Subcutaneous adipose tissue (tissue), 4 donors: ENCODE measurements around the gene PTPRN2. TPM values are rescaled to one million over a fixed set of nuclear protein-coding genes. Genes with fewer than 3 reads are reported as not detected.

Source experiments
- CTCF ChIP-seq: fragments of 450-650 bp; IDR thresholded peaks from one replicate; pipeline ENCODE4 v1.5.1; 2016; ENCODE audit warnings: low read depth, mild to moderate bottlenecking, control low read depth, antibody characterized with exemption, moderate library complexity
- total RNA-seq, 4 donors: library from RNA; depleted of rRNA; stranded (reverse); fragments of >200 nt; gene quantifications; one replicate each; pipeline ENCODE4 v1.1.0, GENCODE V29; 2016

PTPRN2 gene
- total RNA-seq, 4 donors from 2014 or later, result 2.0 to 4.6 (median 3.7) TPM

DNA sequence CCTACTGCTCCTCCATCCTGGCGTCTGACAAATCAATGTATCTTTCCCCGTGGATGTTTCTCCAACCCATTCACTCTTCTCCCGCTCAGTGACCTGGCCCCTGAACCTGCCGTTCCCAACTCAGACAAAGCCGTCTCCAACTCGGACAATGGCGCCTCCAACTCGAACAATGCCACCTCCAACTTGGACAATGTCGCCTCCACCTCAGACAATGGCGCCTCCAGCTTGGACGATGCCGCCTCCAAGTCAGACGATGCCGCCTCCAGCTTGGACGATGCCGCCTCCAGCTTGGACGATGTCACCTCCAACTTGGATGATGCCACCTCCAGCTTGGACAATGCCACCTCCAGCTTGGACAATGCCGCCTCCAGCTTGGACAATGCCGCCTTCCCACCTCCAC is 642.2 kb downstream of the PTPRN2 start:
- no peak for TF ChIP-seq CTCF

DNA sequence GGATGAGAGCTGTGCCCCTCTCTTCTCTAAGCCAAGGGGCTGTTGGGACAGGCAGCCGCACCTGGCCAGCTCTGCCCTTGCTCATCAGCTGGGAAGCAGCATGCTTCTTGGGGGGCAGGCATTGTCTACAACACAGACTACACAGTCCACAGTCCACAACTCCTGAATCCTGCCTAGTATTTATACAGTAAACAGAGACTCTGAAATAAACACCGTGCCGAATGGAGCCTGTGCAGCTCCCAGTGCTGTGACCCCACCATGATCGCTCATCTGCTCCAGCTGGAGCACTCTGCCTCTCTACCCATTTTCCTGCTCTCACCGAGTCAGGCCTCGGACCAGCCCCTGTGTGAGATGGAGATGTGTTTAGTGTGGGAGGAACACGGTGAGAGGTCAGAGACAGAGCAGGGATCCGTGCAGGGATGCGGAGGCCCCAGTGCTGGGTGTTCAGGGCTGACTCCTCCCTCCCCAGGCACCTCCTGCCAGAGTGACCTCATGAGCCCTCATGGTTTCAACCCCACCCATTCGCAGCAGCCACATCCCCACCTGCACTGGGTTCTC is 642.8 kb downstream of the PTPRN2 start:
- TF ChIP-seq CTCF, result no peak

DNA sequence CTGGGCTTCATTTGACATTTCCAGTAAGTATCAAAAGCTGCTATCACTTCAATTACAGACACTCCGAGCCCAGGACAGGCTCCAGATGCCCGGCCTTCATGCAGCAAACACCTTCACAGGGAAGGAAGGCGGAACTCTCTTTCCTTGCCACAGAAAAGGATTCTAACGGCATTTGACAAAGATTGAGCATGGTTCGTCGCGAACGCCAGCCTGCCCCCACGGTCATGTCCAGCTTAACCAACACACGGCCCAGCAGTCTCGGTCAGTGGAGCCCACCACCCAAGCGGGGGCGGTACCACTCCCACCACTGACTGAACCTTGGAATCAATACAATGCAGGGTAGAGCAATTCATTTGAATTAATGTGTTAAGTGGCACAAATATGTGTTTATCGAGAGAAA is 643.6 kb downstream of the PTPRN2 start:
- no peak for TF ChIP-seq CTCF

GRCh38 chr7:157943561-157943960 is 644.1 kb downstream of the PTPRN2 start:
- no peak for TF ChIP-seq CTCF

DNA sequence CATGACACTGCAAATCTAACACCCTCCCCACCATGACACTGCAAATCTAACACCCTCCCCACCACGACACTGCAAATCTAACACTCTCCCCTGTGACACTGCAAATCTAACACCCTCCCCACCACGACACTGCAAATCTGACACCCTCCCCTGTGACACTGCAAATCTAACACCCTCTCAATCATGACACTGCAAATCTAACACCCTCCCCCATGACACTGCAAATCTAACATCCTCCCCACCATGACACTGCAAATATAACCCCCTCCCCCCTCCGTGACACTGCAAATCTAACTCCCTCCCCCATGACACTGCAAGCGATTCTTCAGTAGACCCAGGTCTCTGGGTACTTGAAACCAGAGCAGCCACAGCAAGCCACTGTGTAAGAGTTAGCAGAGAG is 646.4 kb downstream of the PTPRN2 start:
- no peak for TF ChIP-seq CTCF

DNA sequence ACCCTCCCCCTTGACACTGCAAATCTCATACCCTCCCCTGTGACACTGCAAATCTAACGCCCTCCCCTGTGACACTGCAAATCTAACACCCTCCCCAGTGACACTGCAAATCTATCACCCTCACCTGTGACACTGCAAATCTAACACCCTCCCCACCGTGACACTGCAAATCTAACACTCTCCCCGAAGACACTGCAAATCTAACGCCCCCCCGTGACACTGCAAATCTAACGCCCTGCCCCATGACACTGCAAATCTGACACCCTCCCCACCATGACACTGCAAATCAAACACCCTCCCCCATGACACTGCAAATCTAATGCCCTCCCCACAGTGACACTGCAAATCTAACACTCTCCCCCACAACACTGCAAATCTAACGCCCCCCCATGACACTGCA is 647.1 kb downstream of the PTPRN2 start:
- no peak for TF ChIP-seq CTCF

DNA sequence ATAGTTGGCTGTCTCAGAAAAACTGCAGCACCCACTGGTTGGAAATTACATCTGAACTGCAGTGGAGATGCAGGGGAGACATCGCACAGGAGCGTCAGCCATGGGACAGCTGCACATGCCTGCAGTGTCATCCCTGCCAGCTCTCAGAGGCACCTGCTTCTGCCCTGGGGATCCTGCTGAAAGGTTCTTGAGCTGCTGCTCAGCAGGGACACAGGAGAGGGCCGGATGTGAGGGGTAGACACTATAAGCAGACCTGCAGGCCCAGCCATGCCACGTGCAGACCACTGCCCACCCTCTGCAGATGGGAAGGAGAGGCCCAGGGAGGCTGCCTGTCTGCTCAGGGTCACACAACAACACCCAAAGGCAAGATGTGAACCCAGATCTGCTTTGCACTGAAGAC is 649.4 kb downstream of the PTPRN2 start:
- TF ChIP-seq CTCF, result no peak
